OCI-LY7 (cell line): ENCODE measurements around the gene PNPLA1.

Source experiments
- CTCF ChIP-seq: fragments of 200-600 bp; sonication (generic); conservative IDR thresholded peaks from 2 replicates; pipeline ENCODE4 v1.5.1; 2014; ENCODE audit warnings: mild to moderate bottlenecking, antibody characterized with exemption, low read length, moderate library complexity, mixed read lengths
- EZH2phosphoT487 ChIP-seq: fragments of 200-600 bp; sonication (generic); IDR thresholded peaks from 2 replicates; pipeline ENCODE4 v1.6.1; 2018; ENCODE audit warnings: low read depth, borderline replicate concordance, mild to moderate bottlenecking, mixed run types, antibody characterized with exemption, low read length, moderate library complexity, mixed read lengths

- TF ChIP-seq CTCF (no peak), EZH2phosphoT487 (no peak)
Measured at GRCh38 chr6:36252005-36252404, 17.9 kb upstream of the PNPLA1 start.
